Caco-2 (cell line): ENCODE data around the gene MGAT4D. TPM values are rescaled to one million over a fixed set of nuclear protein-coding genes. Genes with fewer than 3 reads are reported as not detected.

Experiments
- Bru-seq: library from RNA; stranded (reverse); fragments of 400-500 nt; gene quantifications from one replicate; lab custom pipeline; 2021; lab: Mats Ljungman, UMichigan
- BruChase-seq, 2 experiments: library from RNA; stranded (reverse); fragments of 400-500 nt; gene quantifications; one replicate each; lab custom pipeline; 2021; lab: Mats Ljungman, UMichigan
- BruUV-seq: library from RNA; stranded (reverse); fragments of 400-500 nt; replicated peaks from 2 replicates; lab custom pipeline; 2021; lab: Mats Ljungman, UMichigan
- CTCF ChIA-PET: fragments of 300-600 bp; sonication (Branson Sonifier 250); formaldehyde crosslinking; loops from one replicate; lab custom pipeline; 2022; ENCODE audit warnings: antibody characterized with exemption; lab: Charles Lee
- POLR2A ChIA-PET: fragments of 300-600 bp; sonication (Branson Sonifier 250); formaldehyde crosslinking; loops from one replicate; lab custom pipeline; 2022; ENCODE audit warnings: antibody characterized with exemption; lab: Charles Lee
- DNase-seq, 2 experiments: peaks; one replicate each; pipeline versions ENCODE4 v3.0.0 to v3.0.0-alpha.2; 2020 to 2022
- H3K27me3 ChIP-seq: replicated peaks from 2 replicates; pipeline ENCODE4 v1.6.0; 2011; ENCODE audit warnings: low read length; ENCODE audit not compliant: control insufficient read depth, insufficient read depth
- H3K36me3 ChIP-seq: 2 replicates; pipeline ENCODE4 v1.5.1; 2011; ENCODE audit warnings: low read length; ENCODE audit not compliant: control insufficient read depth, insufficient read depth
- H3K4me1 ChIP-seq: fragments of 250-450 bp; sonication (Bioruptor Pico); 2 replicates; pipeline ENCODE4 v1.5.1; 2020; ENCODE audit warnings: mild to moderate bottlenecking
- H3K4me3 ChIP-seq: 2 replicates; pipeline ENCODE4 v1.5.1; 2011; ENCODE audit warnings: low read depth, mild to moderate bottlenecking, control low read depth, low read length
- H3K9me3 ChIP-seq: fragments of 250-450 bp; sonication (Bioruptor Pico); 2 replicates; pipeline ENCODE4 v1.5.1; 2020; ENCODE audit warnings: mild to moderate bottlenecking, moderate library complexity
- H3K27ac Mint-ChIP-seq: one replicate; pipeline ENCODE4 v1.8.0; 2022; ENCODE audit warnings: mixed read lengths; ENCODE audit not compliant: unreplicated experiment
- H3K27me3 Mint-ChIP-seq: one replicate; pipeline ENCODE4 v1.8.0; 2022; ENCODE audit warnings: mixed read lengths; ENCODE audit not compliant: insufficient read depth, unreplicated experiment
- H3K36me3 Mint-ChIP-seq: one replicate; pipeline ENCODE4 v1.8.0; 2022; ENCODE audit warnings: mild to moderate bottlenecking, mixed read lengths; ENCODE audit not compliant: insufficient read depth, unreplicated experiment
- H3K4me1 Mint-ChIP-seq: one replicate; pipeline ENCODE4 v1.8.0; 2022; ENCODE audit warnings: low read depth, mixed read lengths; ENCODE audit not compliant: unreplicated experiment
- H3K4me3 Mint-ChIP-seq: one replicate; pipeline ENCODE4 v1.8.0; 2022; ENCODE audit warnings: mild to moderate bottlenecking, moderate library complexity, mixed read lengths; ENCODE audit not compliant: unreplicated experiment
- H3K9me3 Mint-ChIP-seq: one replicate; pipeline ENCODE4 v1.8.0; 2022; ENCODE audit warnings: mixed read lengths; ENCODE audit not compliant: unreplicated experiment
- CTCF ChIP-seq, 2 experiments: fragments of 200-600 bp in 1 of 2; IDR thresholded peaks; 1 replicate in 1 of 2; 2 replicates in 1 of 2; pipeline versions ENCODE4 v1.5.1 to v1.8.0; 2011 to 2022; ENCODE audit warnings: antibody characterized with exemption in 1 of 2, control low read depth in 1 of 2, inconsistent platforms in 1 of 2, low read depth in 1 of 2, low read length in 1 of 2, mild to moderate bottlenecking in 1 of 2, moderate library complexity in 1 of 2; ENCODE audit not compliant: insufficient read depth in 1 of 2, severe bottlenecking in 1 of 2, unreplicated experiment in 1 of 2
- intact Hi-C: fragments of 100-400 bp; cut with micrococcal nuclease; formaldehyde crosslinking; loops from one replicate; pipeline ENCODE4 v1.10.0; 2022; ENCODE audit not compliant: unreplicated experiment
- long read RNA-seq: library from polyadenylated mRNA; stranded (forward); transcript quantifications from one replicate; pipeline ENCODE4 v2.0.0, GENCODE V29; 2022
- total RNA-seq: library from RNA; stranded (reverse); gene quantifications from 2 replicates; pipeline ENCODE4 v1.2.3, GENCODE V29; 2022

Gene MGAT4D
- total RNA-seq, result not detected in 2 replicates
- Bru-seq, nascent RNA, result percentile 1 among the genes with signal in this experiment
- BruChase-seq, experiment 1, labeled RNA remaining after a 2-hour chase, result percentile 9 among the genes with signal in this experiment
- BruChase-seq, experiment 2, labeled RNA remaining after a 6-hour chase, result percentile 6 among the genes with signal in this experiment
- long read RNA-seq, result 0 reads

- Mint-ChIP-seq H3K4me3 (peak within 1 kb of the TSS; percentile 81), H3K27ac (no peak within 1 kb of the TSS), H3K36me3 (peaks cover 4% of the 10 kb centered on the region), H3K27me3 (peaks cover 28% of the 10 kb centered on the region), H3K4me1 (no peaks in the 10 kb centered on the region), H3K9me3 (no peaks in the 10 kb centered on the region)
- Histone ChIP-seq H3K36me3 (no peaks in the 10 kb centered on the region), H3K27me3 (peaks cover 1% of the 10 kb centered on the region), H3K4me3 (peak within 1 kb of the TSS; percentile 22), H3K4me1 (no peaks in the 10 kb centered on the region), H3K9me3 (no peaks in the 10 kb centered on the region)
- no peak for TF ChIP-seq CTCF (IDR thresholded peaks at IDR 0.05; ENCODE audit: insufficient read depth in 1 of 2, low read depth in 1 of 2, low read length in 1 of 2, severe bottlenecking in 1 of 2, unreplicated experiment in 1 of 2)
- BruUV-seq, result no TSS peak
- ChIA-PET POLR2A (interaction anchor here (0.5 kb wide), 1 partner anchor 353 kb away, joined by 3 read pairs; no protein-coding TSS in a partner anchor), CTCF (interaction anchor here (1.3 kb wide), 1 partner anchor 138 kb away, joined by 4 read pairs; no protein-coding TSS in a partner anchor)
- DNase-seq, result peak in 1 of 2 experiments; percentile 21
- intact Hi-C loops, result no loop called here
Measured at GRCh38 chr4:140497747-140498636, at the start of gene MGAT4D. Gene MGAT4D (minus strand): TSS chr4:140498293. CDS start chr4:140498222, 71 bp downstream.

- no peak for TF ChIP-seq CTCF (IDR thresholded peaks at IDR 0.05; ENCODE audit: insufficient read depth in 1 of 2, low read depth in 1 of 2, low read length in 1 of 2, severe bottlenecking in 1 of 2, unreplicated experiment in 1 of 2)
- peaks cover 6% of the 10 kb centered on the region for H3K4me1 ChIP-seq
- Mint-ChIP-seq H3K27me3 (no peaks in the 10 kb centered on the region), H3K27ac (no peak overlapping the region), H3K4me3 (no peak overlapping the region), H3K36me3 (no peaks in the 10 kb centered on the region), H3K9me3 (no peaks in the 10 kb centered on the region), H3K4me1 (peaks cover 7% of the 10 kb centered on the region)
- no peak for DNase-seq
- no peaks in the 10 kb centered on the region for H3K27me3 ChIP-seq
- ChIA-PET CTCF (no interaction called here), POLR2A (no interaction called here)
- BruUV-seq, result no TSS peak
- H3K4me3 ChIP-seq, result no peak overlapping the region
- no peaks in the 10 kb centered on the region for H3K36me3 ChIP-seq
- intact Hi-C loops, result no loop called here
- no peaks in the 10 kb centered on the region for H3K9me3 ChIP-seq
Measured at GRCh38 chr4:140533951-140534480, 35.9 kb upstream of the MGAT4D start.

- ChIA-PET POLR2A (no interaction called here), CTCF (interaction anchor here (1.0 kb wide), 1 partner anchor 169 kb away, joined by 3 read pairs; no protein-coding TSS in a partner anchor)
- no peak overlapping the region for H3K4me3 Mint-ChIP-seq
- Histone ChIP-seq H3K4me3 (no peak overlapping the region), H3K27me3 (no peaks in the 10 kb centered on the region), H3K9me3 (no peaks in the 10 kb centered on the region), H3K4me1 (peaks cover 11% of the 10 kb centered on the region), H3K36me3 (no peaks in the 10 kb centered on the region)
- intact Hi-C loops, result no loop called here
- H3K27me3 Mint-ChIP-seq, result no peaks in the 10 kb centered on the region
- no peak for TF ChIP-seq CTCF (IDR thresholded peaks at IDR 0.05; ENCODE audit: insufficient read depth in 1 of 2, low read depth in 1 of 2, low read length in 1 of 2, severe bottlenecking in 1 of 2, unreplicated experiment in 1 of 2)
- BruUV-seq, result no TSS peak
- DNase-seq, result peak in 1 of 2 experiments; percentile 6
- no peak overlapping the region for H3K27ac Mint-ChIP-seq
- no peaks in the 10 kb centered on the region for H3K9me3 Mint-ChIP-seq
- H3K36me3 Mint-ChIP-seq, result peaks cover 6% of the 10 kb centered on the region
- peaks cover 7% of the 10 kb centered on the region for H3K4me1 Mint-ChIP-seq
Measured at GRCh38 chr4:140529434-140529833, 31.3 kb upstream of the MGAT4D start.
